Endodermal cell (in vitro differentiated cells): ENCODE measurements around the gene XAGE5. TPM values are rescaled to one million over a fixed set of nuclear protein-coding genes. Genes with fewer than 3 reads are reported as not detected.
"Not testable (repeated sequence)": the region's sequence is repeated elsewhere in the genome, so short reads cannot be mapped to it uniquely, and the experiment has no call there.

Source experiments
- DNase-seq: peaks from one replicate; pipeline ENCODE4 v3.0.0-alpha.2; 2017
- H3K27ac ChIP-seq: 2 replicates; pipeline ENCODE4 v1.5.1; 2013; ENCODE audit warnings: mild to moderate bottlenecking, low read depth, low read length, moderate library complexity
- H3K27me3 ChIP-seq: 2 replicates; pipeline ENCODE4 v1.6.1; 2013; ENCODE audit warnings: mild to moderate bottlenecking, low read length, moderate library complexity; ENCODE audit not compliant: insufficient read depth, control insufficient read depth, poor library complexity, severe bottlenecking
- H3K36me3 ChIP-seq: 2 replicates; pipeline ENCODE4 v1.7.0; 2013; ENCODE audit warnings: mild to moderate bottlenecking, low read length, moderate library complexity; ENCODE audit not compliant: control insufficient read depth, insufficient read depth
- H3K4me1 ChIP-seq: one replicate; pipeline ENCODE4 v1.7.0; 2013; ENCODE audit warnings: low read length; ENCODE audit not compliant: control insufficient read depth, insufficient read depth
- H3K4me3 ChIP-seq: 2 replicates; pipeline ENCODE4 v1.5.1; 2013; ENCODE audit warnings: mild to moderate bottlenecking, low read length, moderate library complexity
- H3K9ac ChIP-seq: 2 replicates; pipeline ENCODE4 v1.6.1; 2013; ENCODE audit warnings: mild to moderate bottlenecking, low read length, moderate library complexity; ENCODE audit not compliant: poor library complexity, severe bottlenecking; ENCODE audit errors: extremely low read depth
- H3K9me3 ChIP-seq: 2 replicates; pipeline ENCODE4 v1.6.1; 2013; ENCODE audit warnings: mild to moderate bottlenecking, low read length, moderate library complexity; ENCODE audit not compliant: control insufficient read depth
- H3K27ac Mint-ChIP-seq: 2 replicates; pipeline ENCODE4 v1.8.0; 2020; ENCODE audit warnings: mixed read lengths
- H3K27me3 Mint-ChIP-seq: 2 replicates; pipeline ENCODE4 v1.8.0; 2021; ENCODE audit warnings: mild to moderate bottlenecking, mixed read lengths; ENCODE audit not compliant: insufficient read depth
- H3K36me3 Mint-ChIP-seq: 2 replicates; pipeline ENCODE4 v1.8.0; 2020; ENCODE audit warnings: low read depth, mixed read lengths
- H3K4me1 Mint-ChIP-seq: 2 replicates; pipeline ENCODE4 v1.8.0; 2020; ENCODE audit warnings: mixed read lengths
- H3K4me3 Mint-ChIP-seq: 2 replicates; pipeline ENCODE4 v1.8.0; 2020; ENCODE audit warnings: mild to moderate bottlenecking, moderate library complexity, mixed read lengths
- H3K9me3 Mint-ChIP-seq: 2 replicates; pipeline ENCODE4 v1.8.0; 2020; ENCODE audit warnings: mild to moderate bottlenecking, mixed read lengths
- WGBS, 2 experiments: methylation state at CpG; one replicate each; pipeline versions ENCODE4 v1.1.5 to v1.1.7; 2013; ENCODE audit warnings: missing lambda C conversion rate in 2 of 2, mixed read lengths in 1 of 2; ENCODE audit not compliant: insufficient coverage in 1 of 2, insufficient read length in 1 of 2; 5-methylcytosine and 5-hydroxymethylcytosine counted together
- total RNA-seq, 2 donors: library from RNA; stranded (reverse); fragmentation: NEBNext Ultra II Directional in 1 of 2; extraction: Animal tissue kit (Norgen Biotek cat#: 25700) in 1 of 2; gene quantifications; 2 replicates in 1 of 2; 3 replicates in 1 of 2; pipeline ENCODE4 v1.2.1, GENCODE V29; 2021
- TF ChIP-seq, protein P1 (sequence below): fragments of 200-600 bp; sonication (generic); conservative IDR thresholded peaks from 2 replicates; pipeline ENCODE4 v1.5.0; 2021; ENCODE audit warnings: antibody characterized with exemption, mild to moderate bottlenecking

XAGE5 gene
- total RNA-seq, 2 donors from 2014 or later, result not detected

GRCh38 chrX:52852110-52852860 is 41.2 kb downstream of the XAGE5 start:
- H3K9me3 ChIP-seq, result no peaks in the 10 kb centered on the region

GRCh38 chrX:52856991-52857525 is 46.0 kb downstream of the XAGE5 start:
- not testable (repeated sequence) for H3K4me1 Mint-ChIP-seq, H3K27me3 Mint-ChIP-seq, H3K4me3 ChIP-seq, H3K4me1 ChIP-seq, DNase-seq, H3K9me3 ChIP-seq, H3K4me3 Mint-ChIP-seq, H3K36me3 ChIP-seq, H3K27me3 ChIP-seq, H3K9ac ChIP-seq, H3K27ac ChIP-seq, H3K36me3 Mint-ChIP-seq, H3K27ac Mint-ChIP-seq
- peaks cover 59% of the 10 kb centered on the region for H3K9me3 Mint-ChIP-seq
- WGBS, 2 experiments, result 56 to 100% methylated on average over 1 to 4 of the region's 4 CpGs

More at GRCh38 chrX:52852110-52852860, 41.2 kb downstream of the XAGE5 start:
- H3K27ac ChIP-seq, result no peak overlapping the region
- 88% methylated on average over 8 of the region's 9 CpGs; no CpG with 5 or more reads in 1 of the 2 experiments for WGBS, 2 experiments
- no peaks in the 10 kb centered on the region for H3K36me3 ChIP-seq
- TF ChIP-seq, protein P1, sequence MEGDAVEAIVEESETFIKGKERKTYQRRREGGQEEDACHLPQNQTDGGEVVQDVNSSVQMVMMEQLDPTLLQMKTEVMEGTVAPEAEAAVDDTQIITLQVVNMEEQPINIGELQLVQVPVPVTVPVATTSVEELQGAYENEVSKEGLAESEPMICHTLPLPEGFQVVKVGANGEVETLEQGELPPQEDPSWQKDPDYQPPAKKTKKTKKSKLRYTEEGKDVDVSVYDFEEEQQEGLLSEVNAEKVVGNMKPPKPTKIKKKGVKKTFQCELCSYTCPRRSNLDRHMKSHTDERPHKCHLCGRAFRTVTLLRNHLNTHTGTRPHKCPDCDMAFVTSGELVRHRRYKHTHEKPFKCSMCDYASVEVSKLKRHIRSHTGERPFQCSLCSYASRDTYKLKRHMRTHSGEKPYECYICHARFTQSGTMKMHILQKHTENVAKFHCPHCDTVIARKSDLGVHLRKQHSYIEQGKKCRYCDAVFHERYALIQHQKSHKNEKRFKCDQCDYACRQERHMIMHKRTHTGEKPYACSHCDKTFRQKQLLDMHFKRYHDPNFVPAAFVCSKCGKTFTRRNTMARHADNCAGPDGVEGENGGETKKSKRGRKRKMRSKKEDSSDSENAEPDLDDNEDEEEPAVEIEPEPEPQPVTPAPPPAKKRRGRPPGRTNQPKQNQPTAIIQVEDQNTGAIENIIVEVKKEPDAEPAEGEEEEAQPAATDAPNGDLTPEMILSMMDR, result no peak
- Mint-ChIP-seq H3K36me3 (no peaks in the 10 kb centered on the region), H3K27ac (no peak overlapping the region), H3K4me1 (no peaks in the 10 kb centered on the region), H3K4me3 (no peak overlapping the region), H3K27me3 (peaks cover 9% of the 10 kb centered on the region), H3K9me3 (peaks cover 66% of the 10 kb centered on the region)
- DNase-seq, result no peak
- no peak overlapping the region for H3K4me3 ChIP-seq
- H3K27me3 ChIP-seq, result no peaks in the 10 kb centered on the region
- H3K9ac ChIP-seq, result no peak overlapping the region
- H3K4me1 ChIP-seq, result no peaks in the 10 kb centered on the region

DNA sequence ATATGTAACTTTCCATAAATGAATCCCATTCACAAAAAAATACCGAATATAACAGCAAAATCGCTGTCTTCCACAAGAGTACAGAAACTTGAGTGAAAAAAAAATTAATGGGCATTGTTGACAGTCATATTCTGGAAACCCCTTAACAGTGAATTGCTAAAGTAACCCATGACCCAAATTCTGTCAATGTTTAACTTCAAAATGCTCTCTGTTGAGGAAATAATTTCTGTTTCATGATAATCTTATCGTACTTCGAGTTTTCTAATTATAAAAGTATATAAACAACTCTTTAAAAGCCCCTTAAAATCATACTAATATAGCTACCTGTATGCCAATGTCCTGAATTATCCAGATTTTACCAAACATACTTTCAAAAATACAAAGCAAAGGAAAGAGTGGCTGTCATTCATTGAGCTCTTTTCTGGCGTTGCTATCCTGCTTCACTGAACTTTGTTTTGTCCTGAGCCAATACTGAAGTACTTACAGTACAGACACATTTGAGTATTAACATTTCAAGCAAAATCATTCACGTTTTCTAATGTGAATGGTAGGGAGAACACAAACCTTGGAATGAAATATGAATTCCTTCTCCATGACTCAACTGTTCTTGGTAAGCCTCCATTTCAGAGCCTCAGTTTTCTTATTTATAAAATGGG is 54.4 kb downstream of the XAGE5 start:
- WGBS, 2 experiments, result 91% methylated on average over 5 of the region's 6 CpGs; no CpG with 5 or more reads in 1 of the 2 experiments
- no peaks in the 10 kb centered on the region for H3K36me3 ChIP-seq
- no peak overlapping the region for H3K4me3 ChIP-seq
- H3K9me3 Mint-ChIP-seq, result peaks cover 38% of the 10 kb centered on the region
- peaks cover 9% of the 10 kb centered on the region for H3K27me3 Mint-ChIP-seq
- no peaks in the 10 kb centered on the region for H3K4me1 ChIP-seq
- no peak overlapping the region for H3K4me3 Mint-ChIP-seq
- H3K9me3 ChIP-seq, result no peaks in the 10 kb centered on the region
- no peak overlapping the region for H3K9ac ChIP-seq
- H3K27ac Mint-ChIP-seq, result no peak overlapping the region
- no peaks in the 10 kb centered on the region for H3K4me1 Mint-ChIP-seq
- TF ChIP-seq, protein P1, result no peak
- H3K27me3 ChIP-seq, result peaks cover 12% of the 10 kb centered on the region
- no peak for DNase-seq
- H3K36me3 Mint-ChIP-seq, result no peaks in the 10 kb centered on the region
- no peak overlapping the region for H3K27ac ChIP-seq

Other genes with a start within 250 kb of the XAGE5 start
- not detected for gene SSX7, start 156.4 kb upstream of the XAGE5 start, total RNA-seq
- gene SSX2, start 104.1 kb upstream of the XAGE5 start, total RNA-seq, result not detected
- gene SSX2B, start 60.0 kb upstream of the XAGE5 start, total RNA-seq, result not detected
- not detected for gene SPANXN5, start 13.9 kb upstream of the XAGE5 start, total RNA-seq
- gene XAGE3, start 56.8 kb downstream of the XAGE5 start, total RNA-seq, result not detected
- 10 to 100 TPM; 10.9 to 12.8 TPM for gene FAM156B, start 86.0 kb downstream of the XAGE5 start, total RNA-seq
- 10 to 100 TPM; 14.0 to 21.6 TPM for gene FAM156A, start 147.2 kb downstream of the XAGE5 start, total RNA-seq
- gene GPR173, start 237.5 kb downstream of the XAGE5 start, total RNA-seq, result 1 to 10 TPM; 7.0 to 9.4 TPM